NCI-H774 (cell line): Measurements from ENCODE around the gene OR6B1.
"Not testable (repeated sequence)": the region's sequence is repeated elsewhere in the genome, so short reads cannot be mapped to it uniquely, and the experiment has no call there.

ENCODE experiments used
- DNase-seq: peaks from one replicate; lab custom pipeline; 2025; lab: John Stamatoyannopoulos, UW

The OR6B1 gene

GRCh38 chr7:144038887-144039286 lies 38.8 kb downstream of the OR6B1 start:
- DNase-seq = no peak

- no peak for DNase-seq
These were observed 48.5 kb downstream of the OR6B1 start, which contains the start of gene OR2A5 for GRCh38 chr7:144048648-144049047. Gene OR2A5 (plus strand): TSS chr7:144048948. CDS start chr7:144050402, 1,454 bp downstream.

GRCh38 chr7:144049491-144049890 lies 49.4 kb downstream of the OR6B1 start:
- DNase-seq = no peak

GRCh38 chr7:144050093-144050492 lies 50.0 kb downstream of the OR6B1 start:
- DNase-seq = no peak

GRCh38 chr7:144050884-144051283 lies 50.8 kb downstream of the OR6B1 start:
- DNase-seq = not testable (repeated sequence)

- DNase-seq = no peak
These were observed 57.8 kb downstream of the OR6B1 start for GRCh38 chr7:144057954-144058353.
